22Rv1 (cell line): ENCODE measurements around the gene MRPS5.

Experiments used
- H3K27ac ChIP-seq: fragments of 450-650 bp; 2 replicates; pipeline ENCODE4 v1.5.1; 2017
- ZFX ChIP-seq: fragments of 450-650 bp; IDR thresholded peaks from 2 replicates; pipeline ENCODE4 v1.6.1; 2017; ENCODE audit warnings: antibody characterized with exemption, borderline replicate concordance
- TF ChIP-seq, protein P1 (sequence below): fragments of 450-650 bp; IDR thresholded peaks from 2 replicates; pipeline ENCODE4 v1.5.1; 2017; ENCODE audit warnings: mild to moderate bottlenecking

Gene MRPS5

DNA sequence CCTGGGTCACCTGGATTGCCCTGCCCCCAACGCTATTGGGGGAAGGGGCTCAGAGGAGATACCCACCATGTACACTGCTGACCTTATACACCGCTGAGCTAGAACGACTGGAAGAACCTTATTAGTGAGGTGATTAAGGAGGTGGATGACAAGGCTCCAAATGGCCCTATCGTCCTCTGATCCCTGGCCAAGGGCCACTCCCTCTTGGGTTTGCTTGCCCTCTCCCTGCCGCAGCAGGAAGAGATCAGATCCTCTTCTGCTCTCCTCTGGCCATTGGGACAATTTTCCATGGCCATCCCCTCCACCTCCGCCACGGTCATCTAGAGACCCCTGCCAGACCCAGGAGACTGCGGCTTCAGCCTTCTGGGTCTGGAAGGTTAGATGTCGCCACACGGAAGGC is 36.8 kb upstream of the MRPS5 start:
- TF ChIP-seq ZFX = no peak
- TF ChIP-seq, protein P1, sequence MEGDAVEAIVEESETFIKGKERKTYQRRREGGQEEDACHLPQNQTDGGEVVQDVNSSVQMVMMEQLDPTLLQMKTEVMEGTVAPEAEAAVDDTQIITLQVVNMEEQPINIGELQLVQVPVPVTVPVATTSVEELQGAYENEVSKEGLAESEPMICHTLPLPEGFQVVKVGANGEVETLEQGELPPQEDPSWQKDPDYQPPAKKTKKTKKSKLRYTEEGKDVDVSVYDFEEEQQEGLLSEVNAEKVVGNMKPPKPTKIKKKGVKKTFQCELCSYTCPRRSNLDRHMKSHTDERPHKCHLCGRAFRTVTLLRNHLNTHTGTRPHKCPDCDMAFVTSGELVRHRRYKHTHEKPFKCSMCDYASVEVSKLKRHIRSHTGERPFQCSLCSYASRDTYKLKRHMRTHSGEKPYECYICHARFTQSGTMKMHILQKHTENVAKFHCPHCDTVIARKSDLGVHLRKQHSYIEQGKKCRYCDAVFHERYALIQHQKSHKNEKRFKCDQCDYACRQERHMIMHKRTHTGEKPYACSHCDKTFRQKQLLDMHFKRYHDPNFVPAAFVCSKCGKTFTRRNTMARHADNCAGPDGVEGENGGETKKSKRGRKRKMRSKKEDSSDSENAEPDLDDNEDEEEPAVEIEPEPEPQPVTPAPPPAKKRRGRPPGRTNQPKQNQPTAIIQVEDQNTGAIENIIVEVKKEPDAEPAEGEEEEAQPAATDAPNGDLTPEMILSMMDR = no peak
- H3K27ac ChIP-seq = no peak overlapping the region

DNA sequence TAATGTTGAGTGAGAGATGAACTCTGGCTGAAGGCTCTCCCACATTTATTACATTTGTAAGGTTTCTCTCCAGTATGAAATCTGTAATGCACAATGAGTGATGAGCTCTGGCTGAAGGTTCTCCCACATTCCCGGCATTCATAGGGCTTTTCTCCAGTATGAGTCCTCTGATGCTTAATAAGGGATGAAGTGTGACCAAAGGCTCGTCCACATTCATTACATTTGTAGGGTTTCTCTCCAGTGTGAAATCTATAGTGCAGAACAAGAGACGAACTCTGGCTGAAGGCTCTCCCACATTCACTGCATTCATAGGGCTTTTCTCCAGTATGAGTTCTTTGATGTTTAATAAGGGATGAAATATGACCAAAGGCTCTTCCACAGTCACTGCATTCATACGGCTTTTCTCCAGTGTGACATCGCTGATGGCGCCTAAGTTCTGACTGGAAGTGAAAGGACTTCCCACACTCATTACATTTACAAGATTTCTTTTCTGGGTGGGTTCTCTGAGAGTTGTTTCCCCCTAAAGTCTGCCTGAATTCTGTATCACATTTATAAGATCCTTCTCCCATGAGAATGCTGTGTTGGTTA is 27.9 kb upstream of the MRPS5 start:
- no peak overlapping the region for H3K27ac ChIP-seq
- TF ChIP-seq, protein P1 = no peak
- TF ChIP-seq ZFX = no peak

DNA sequence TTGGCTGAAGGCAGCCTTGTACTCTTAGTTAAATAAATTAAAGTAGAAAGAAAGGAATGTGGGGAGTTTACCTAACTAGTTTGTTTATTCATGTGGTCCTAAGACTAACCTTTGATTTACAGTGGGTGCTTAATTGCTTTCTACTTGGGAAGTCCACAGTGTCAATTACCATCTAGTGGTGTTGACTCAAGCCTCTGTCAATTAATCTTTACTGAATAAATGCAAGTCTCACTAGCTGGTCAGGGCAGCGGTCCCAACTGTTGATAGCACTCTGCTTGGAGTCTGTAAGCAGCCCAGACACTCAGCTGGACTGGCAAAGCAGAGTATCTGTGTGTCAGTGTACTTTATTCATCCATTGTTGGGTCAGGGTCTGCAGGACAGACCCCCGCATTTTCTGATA is 22.2 kb upstream of the MRPS5 start:
- TF ChIP-seq, protein P1 = no peak
- TF ChIP-seq ZFX = no peak

DNA sequence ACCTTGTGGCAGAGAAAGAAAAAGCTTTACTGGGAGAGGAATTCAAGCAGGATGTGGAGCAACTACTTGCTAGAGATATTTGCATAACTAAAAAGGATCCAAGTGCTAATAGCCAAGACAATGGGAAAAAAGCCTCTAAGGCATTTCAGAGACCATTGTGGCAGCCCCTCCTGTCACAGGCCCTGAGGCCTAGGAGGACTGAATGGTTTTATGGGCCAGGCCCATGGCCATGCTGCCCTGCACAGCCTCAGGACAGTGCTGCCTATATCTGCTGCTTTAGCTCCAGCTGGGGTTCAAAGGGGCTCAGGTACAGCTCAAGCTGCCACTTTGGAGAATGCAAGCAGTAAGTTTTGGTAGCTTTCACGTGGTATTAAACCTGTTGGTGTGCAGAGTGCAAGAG is 17.1 kb upstream of the MRPS5 start:
- no peak overlapping the region for H3K27ac ChIP-seq
- TF ChIP-seq, protein P1 = no peak
- TF ChIP-seq ZFX = no peak

More for the DNA sequence above, 22.2 kb upstream of the MRPS5 start:
- no peak overlapping the region for H3K27ac ChIP-seq

DNA sequence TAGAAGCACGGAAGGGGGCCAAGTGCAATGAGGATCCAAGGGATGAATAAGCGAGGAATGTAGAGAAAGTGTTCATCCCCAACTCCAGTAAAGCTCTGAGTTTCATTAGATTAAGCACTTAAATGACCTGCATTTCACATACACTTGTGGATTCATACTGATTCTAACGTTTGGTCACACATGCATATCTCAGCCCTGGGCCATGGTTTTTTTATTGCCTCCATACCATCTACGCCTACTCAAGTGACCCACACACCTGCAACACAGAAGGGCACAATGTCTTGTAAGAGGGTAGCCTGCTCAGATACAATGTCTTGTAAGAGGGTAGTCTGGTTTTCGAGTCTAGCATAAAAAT is 566 bp upstream of the MRPS5 start:
- peak overlapping the region; percentile 82 for H3K27ac ChIP-seq

DNA sequence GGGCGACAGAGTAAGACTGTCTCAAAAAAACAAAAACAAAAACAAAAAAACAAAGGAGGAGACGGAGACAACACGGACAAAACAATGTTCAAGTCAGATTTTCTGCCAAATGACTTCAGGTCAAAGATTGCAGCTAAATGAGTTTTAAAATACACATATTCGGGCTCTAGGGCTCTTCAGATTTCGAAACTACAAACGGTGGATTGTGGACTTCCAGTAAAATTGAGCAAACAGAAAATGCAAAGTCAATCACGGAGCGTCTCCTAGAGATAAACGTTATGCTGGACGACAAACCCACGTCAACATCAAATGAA is 558 bp downstream of the MRPS5 start:
- H3K27ac ChIP-seq = peak overlapping the region; percentile 82
- TF ChIP-seq, protein P1 = no peak

More for the DNA sequence above, 566 bp upstream of the MRPS5 start:
- TF ChIP-seq, protein P1 = no peak
- TF ChIP-seq ZFX = no peak

DNA sequence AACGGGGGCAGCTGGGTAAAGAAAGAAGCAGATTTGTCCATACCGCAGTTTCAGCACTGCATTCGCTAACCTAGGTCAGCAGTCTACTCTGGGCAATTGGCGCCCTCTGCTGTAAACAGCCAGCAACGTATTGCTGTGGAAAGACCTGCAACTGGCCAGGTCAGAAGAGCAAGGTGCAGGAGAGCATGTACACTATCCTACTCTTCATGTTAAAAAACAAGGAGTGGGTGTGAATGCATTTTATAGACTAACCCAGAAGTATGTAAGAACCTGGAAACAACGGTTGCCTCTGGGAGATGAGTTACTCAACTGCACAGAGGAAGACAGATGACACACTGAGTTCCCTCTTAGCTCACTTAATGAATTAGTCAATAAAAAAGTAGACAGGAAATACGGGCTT is 6.2 kb downstream of the MRPS5 start:
- no peak overlapping the region for H3K27ac ChIP-seq
- TF ChIP-seq, protein P1 = peak; percentile 91
- no peak for TF ChIP-seq ZFX
